Right atrium auricular region (tissue), 2 donors: Measurements from ENCODE around the gene FBXO38. TPM values are rescaled to one million over a fixed set of nuclear protein-coding genes. Genes with fewer than 3 reads are reported as not detected.

ENCODE experiments used
- DNase-seq: peaks from one replicate; pipeline ENCODE4 v3.0.0-alpha.2; 2019; ENCODE audit warnings: low spot score
- H3K27ac ChIP-seq, 2 donors: fragments of 200-600 bp; sonication (generic); 1 replicate in 1 of 2; 2 replicates in 1 of 2; pipeline ENCODE4 v1.5.1; 2016 to 2019
- H3K27me3 ChIP-seq, 2 donors: fragments of 200-600 bp; sonication (generic); one replicate each; pipeline versions ENCODE4 v1.5.1 to v1.6.0; 2017 to 2019
- H3K36me3 ChIP-seq: fragments of 200-600 bp; sonication (generic); one replicate; pipeline ENCODE4 v1.5.1; 2016
- H3K4me1 ChIP-seq, 2 donors: fragments of 200-600 bp; sonication (generic); one replicate each; pipeline versions ENCODE4 v1.5.1 to v1.6.0; 2017 to 2019
- H3K4me3 ChIP-seq, 2 donors: fragments of 200-600 bp; sonication (generic); 1 replicate in 1 of 2; 2 replicates in 1 of 2; pipeline ENCODE4 v1.5.1; 2017 to 2019; ENCODE audit warnings: mild to moderate bottlenecking in 1 of 2, moderate library complexity in 1 of 2
- H3K9me3 ChIP-seq, 2 donors: fragments of 200-600 bp; sonication (generic); one replicate each; pipeline ENCODE4 v1.5.1; 2019
- CTCF ChIP-seq, 2 donors: fragments of 200-600 bp; sonication (generic); IDR thresholded peaks; one replicate each; pipeline ENCODE4 v1.5.1; 2019; ENCODE audit warnings: antibody characterized with exemption in 2 of 2
- total RNA-seq, 2 donors: library from RNA; depleted of rRNA; stranded (reverse); fragments of >200 nt; gene quantifications; one replicate each; pipeline ENCODE4 v1.1.0, GENCODE V29; 2016

FBXO38 gene
- total RNA-seq, 2 donors from 2014 or later: 32.2 to 36.7 TPM

- no peaks in the 10 kb centered on the region for H3K4me1 ChIP-seq
- no peak for DNase-seq
- no peaks in the 10 kb centered on the region for H3K27me3 ChIP-seq
- H3K4me3 ChIP-seq: no peak overlapping the region
- no peaks in the 10 kb centered on the region for H3K36me3 ChIP-seq
- TF ChIP-seq CTCF (IDR thresholded peaks at IDR 0.05): no peak
- H3K27ac ChIP-seq: no peak overlapping the region
- H3K9me3 ChIP-seq: no peaks in the 10 kb centered on the region
These were observed 40.7 kb upstream of the FBXO38 start for GRCh38 chr5:148343046-148343407.

GRCh38 chr5:148343603-148344487 lies 39.9 kb upstream of the FBXO38 start:
- H3K4me1 ChIP-seq: no peaks in the 10 kb centered on the region
- no peaks in the 10 kb centered on the region for H3K9me3 ChIP-seq
- no peak overlapping the region for H3K27ac ChIP-seq
- no peak for DNase-seq
- no peak overlapping the region for H3K4me3 ChIP-seq
- TF ChIP-seq CTCF (IDR thresholded peaks at IDR 0.05): no peak
- H3K36me3 ChIP-seq: no peaks in the 10 kb centered on the region
- no peaks in the 10 kb centered on the region for H3K27me3 ChIP-seq

- DNase-seq: no peak
- H3K36me3 ChIP-seq: no peaks in the 10 kb centered on the region
- H3K9me3 ChIP-seq: no peaks in the 10 kb centered on the region
- H3K4me1 ChIP-seq: no peaks in the 10 kb centered on the region
- no peak for TF ChIP-seq CTCF (IDR thresholded peaks at IDR 0.05)
- H3K27me3 ChIP-seq: no peaks in the 10 kb centered on the region
- no peak overlapping the region for H3K4me3 ChIP-seq
- no peak overlapping the region for H3K27ac ChIP-seq
These were observed 36.1 kb upstream of the FBXO38 start for GRCh38 chr5:148347706-148348105.

GRCh38 chr5:148352696-148353095 lies 31.1 kb upstream of the FBXO38 start:
- DNase-seq: no peak
- no peaks in the 10 kb centered on the region for H3K27me3 ChIP-seq
- no peaks in the 10 kb centered on the region for H3K4me1 ChIP-seq

GRCh38 chr5:148353634-148354033 lies 30.1 kb upstream of the FBXO38 start:
- no peaks in the 10 kb centered on the region for H3K9me3 ChIP-seq
- H3K27me3 ChIP-seq: no peaks in the 10 kb centered on the region
- H3K4me1 ChIP-seq: no peaks in the 10 kb centered on the region
- H3K36me3 ChIP-seq: no peaks in the 10 kb centered on the region
- DNase-seq: no peak
- no peak for TF ChIP-seq CTCF (IDR thresholded peaks at IDR 0.05)
- H3K27ac ChIP-seq: no peak overlapping the region
- no peak overlapping the region for H3K4me3 ChIP-seq

More at GRCh38 chr5:148352696-148353095, 31.1 kb upstream of the FBXO38 start:
- H3K27ac ChIP-seq: no peak overlapping the region
- no peaks in the 10 kb centered on the region for H3K9me3 ChIP-seq
- TF ChIP-seq CTCF (IDR thresholded peaks at IDR 0.05): no peak
- H3K36me3 ChIP-seq: no peaks in the 10 kb centered on the region
- H3K4me3 ChIP-seq: no peak overlapping the region
